DMS153 treated with DMSO at 0.1 percent for 48 hours (cell line): Measurements from ENCODE around the gene TYMS.
"Not testable (repeated sequence)": the region's sequence is repeated elsewhere in the genome, so short reads cannot be mapped to it uniquely, and the experiment has no call there.

Source experiments
- DNase-seq: peaks from one replicate; lab custom pipeline; 2025; ENCODE audit not compliant: unreplicated experiment; lab: John Stamatoyannopoulos, UW

Gene TYMS

DNA sequence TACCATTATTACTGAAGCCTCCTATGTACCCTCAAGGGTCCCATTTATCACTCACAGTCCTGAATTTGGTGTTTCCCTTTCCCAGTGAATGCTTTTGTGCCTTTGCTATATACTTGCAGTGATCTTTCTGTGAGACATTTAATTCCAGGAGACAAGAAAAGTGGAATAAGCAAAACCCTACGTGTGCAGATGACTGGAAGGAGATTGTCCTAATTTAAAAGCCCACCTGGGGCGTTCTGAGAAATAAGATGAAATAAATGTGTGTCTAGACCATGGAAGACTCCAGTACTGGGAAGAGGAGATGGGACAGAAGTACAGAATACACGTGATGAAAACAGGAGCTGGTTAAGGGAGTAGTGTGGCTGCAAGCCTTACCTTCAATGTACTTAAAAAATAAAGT, 19.3 kb downstream of the TYMS start:
- DNase-seq = no peak

DNA sequence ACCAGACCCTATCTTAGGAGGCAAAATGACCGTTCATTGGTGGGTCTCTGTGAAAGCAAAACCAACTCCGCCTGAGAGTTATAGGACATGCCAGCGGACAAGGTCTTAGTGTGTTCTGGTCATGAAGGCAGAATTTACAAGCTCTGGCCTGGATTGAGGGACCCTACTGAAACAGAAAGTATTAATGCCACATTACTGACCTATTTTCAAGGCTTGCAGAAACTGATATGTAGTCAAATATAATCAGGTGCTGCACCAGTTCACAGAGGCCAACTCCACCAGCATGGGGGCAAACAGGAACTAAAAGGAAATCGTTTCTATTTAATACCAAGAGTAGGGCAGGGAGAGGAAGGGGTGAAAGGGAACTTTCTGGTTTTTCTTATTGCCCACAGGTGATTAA, 19.7 kb downstream of the TYMS start:
- DNase-seq = no peak

DNA sequence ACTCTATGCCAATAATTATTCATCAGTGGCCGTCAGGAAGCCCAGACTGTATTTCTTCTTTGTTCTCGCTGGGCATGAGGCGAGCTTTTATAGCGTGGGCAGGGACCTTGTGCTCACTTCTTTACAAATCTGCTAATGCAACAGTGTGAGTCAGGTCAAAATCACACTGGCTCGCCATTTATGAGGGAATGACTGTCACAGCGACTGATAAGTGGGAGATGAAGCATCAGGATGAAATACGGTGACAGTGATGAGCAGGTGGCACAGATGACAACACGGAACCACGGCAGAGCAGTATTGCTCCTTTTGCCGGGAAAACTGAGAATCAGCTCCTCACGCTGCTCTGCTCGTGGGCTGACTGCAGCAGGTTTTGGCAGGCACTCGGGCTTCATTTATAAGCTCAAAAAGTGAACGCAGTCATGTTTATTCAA, 20.5 kb downstream of the TYMS start:
- no peak for DNase-seq

DNA sequence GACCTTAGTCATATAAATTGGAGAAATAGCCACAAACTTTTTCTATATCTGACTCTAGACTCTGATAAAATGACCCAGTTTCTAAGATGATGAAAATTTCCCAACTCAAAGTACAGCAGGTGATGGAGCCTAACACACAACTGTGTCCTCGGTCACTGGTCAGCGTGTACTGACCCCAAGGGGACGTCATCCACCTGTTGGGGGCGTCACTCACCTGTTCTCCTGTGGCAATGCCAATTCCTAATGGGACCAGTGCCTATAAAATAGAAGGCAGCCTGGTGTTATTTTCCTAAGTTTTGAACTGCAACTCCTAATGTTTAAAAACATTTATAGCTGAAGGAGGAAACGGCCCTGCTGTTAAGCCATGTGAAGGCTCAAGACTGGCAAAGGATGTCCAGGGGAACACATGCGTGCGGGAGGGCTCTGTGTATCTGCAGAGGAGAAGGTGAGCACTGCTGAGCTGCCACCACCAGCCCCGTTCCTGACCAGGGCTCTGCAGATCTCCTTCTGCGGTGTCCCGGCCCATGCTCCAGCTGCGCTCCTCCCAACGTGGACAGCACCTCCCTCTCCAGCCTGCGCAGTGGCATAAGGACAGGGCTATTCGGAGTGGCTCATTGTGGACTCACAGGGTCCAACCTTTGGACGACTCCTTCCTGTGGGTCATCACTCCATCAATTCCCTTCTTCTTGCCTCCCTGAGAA, 21.2 kb downstream of the TYMS start:
- DNase-seq = no peak

DNA sequence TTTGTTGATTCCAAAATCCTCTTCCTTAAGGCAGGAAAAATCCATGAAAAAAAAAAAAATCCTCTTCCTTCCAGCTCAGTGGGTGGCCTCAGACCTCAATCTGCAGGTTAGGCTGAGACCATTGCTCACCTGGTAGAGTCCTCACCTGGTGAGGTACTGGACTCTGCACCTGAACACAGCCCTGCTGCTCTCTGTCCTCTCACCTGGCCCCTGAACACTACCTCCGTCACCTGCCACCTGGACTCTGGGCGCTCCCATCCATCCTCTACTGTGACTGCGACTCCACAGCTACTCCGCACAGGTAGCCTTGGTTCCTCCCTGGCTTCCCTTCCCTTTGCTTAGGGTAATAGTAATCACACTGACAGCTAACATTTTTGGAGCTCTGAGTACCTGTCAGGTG, 22.1 kb downstream of the TYMS start:
- no peak for DNase-seq

DNA sequence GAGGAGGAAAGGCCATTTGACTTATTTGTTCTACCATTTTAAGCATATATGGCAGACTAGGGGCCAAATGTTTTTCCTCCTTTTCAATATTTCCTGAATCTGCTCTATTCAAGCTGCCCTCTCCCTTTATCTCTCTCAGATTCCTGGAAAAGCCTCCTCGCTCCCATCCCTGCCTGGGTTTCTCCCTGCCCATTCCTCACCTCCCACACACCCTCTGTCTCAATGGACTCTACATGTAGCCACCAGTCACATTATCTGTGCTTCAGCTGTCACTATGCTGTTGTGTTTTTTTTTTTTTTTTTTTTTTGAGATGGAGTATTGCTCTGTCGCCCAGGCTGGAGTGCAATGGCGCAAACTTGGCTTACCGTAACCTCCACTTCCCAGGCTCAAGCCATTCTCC, 22.9 kb downstream of the TYMS start:
- DNase-seq = no peak

DNA sequence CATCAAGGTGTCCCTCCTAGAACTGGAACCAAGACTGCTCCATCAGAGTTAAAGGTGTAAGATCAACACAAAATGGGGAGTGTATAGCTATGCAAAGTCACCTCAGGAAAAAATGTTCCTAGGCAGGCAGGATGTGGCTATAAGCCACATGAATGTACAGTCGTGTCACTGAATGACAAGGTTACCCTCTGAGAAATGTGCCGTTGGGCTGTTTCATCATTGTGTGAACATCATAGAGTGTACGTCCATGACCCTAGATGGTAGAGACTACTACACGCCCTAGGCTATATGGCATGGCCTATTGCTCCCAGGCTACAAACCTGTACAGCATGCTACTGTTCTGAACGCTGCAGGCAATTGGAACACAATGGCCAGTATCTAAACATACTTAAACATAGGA, 24.5 kb downstream of the TYMS start:
- no peak for DNase-seq

DNA sequence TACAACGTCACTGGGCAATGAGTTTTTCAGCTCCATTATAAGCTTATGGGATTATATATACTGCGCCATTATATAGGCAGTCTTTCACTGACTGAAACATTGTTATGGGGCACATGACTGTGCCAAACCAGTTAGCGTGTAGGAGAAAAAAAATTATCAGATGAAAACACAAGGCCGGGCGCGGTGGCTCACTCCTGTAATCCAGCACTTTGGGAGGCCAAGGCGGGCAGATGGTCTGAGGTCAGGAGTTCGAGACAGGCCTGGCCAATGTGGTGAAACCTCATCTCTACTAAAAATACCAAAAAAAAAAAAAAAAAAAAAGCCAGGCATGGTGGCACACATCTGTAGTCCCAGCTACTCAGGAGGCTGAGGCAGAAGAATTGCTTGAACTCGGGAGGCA, 25.0 kb downstream of the TYMS start:
- not testable (repeated sequence) for DNase-seq

DNA sequence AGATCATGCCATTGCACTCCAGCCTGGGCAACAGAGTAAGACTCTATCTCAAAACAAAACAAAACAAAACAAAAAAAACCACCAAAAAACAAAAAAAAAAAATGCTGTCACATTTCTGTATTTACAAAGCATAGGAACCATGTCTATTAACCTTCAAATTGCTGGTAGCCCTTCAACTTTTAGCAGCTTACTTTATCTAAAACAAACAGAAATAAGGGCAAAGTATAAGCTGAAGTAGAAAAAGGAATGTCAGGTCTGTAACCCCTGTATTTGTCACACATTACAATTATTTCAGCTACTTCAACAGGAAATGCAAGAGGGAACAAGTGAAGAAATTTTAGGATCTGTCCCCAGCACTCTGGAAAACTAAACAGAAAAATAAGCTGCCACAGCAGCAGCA, 25.4 kb downstream of the TYMS start:
- no peak for DNase-seq

DNA sequence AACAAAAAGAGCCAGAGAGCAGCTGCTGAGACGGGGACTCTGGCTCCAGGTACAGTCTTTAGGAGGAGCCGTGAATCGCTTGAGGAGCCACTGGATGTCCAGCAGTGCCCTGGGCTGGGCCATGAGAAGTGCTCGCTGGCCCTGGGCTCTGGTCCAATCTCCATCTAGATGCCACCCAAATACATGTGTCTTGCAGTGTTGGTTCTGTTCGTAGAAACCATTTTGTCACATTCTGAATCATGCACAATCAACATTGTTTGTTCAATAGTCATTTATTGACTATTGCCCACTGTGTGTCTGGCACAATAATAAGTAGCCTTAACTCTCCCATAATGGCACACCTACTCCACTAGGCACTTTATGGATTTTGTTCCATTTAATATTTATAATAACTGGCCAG, 26.1 kb downstream of the TYMS start:
- no peak for DNase-seq

DNA sequence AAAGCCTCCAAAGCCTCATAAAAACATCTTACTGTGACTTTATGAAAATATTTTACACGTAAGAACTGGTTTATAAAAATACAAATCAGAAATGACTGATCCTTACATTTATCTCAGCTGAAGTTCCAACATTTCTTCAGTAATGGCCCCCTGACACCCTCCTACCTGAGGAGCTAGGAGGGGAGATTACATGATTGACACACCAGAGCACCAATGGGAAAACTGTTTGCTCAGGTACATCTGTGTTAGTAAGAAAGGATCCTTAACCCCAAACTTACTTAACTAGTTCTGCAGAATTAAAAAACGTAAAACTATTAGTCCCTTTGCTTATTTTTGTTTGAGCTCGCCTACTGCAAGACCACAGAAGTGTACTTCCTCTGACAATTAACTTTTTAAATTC, 28.0 kb downstream of the TYMS start:
- DNase-seq = no peak

DNA sequence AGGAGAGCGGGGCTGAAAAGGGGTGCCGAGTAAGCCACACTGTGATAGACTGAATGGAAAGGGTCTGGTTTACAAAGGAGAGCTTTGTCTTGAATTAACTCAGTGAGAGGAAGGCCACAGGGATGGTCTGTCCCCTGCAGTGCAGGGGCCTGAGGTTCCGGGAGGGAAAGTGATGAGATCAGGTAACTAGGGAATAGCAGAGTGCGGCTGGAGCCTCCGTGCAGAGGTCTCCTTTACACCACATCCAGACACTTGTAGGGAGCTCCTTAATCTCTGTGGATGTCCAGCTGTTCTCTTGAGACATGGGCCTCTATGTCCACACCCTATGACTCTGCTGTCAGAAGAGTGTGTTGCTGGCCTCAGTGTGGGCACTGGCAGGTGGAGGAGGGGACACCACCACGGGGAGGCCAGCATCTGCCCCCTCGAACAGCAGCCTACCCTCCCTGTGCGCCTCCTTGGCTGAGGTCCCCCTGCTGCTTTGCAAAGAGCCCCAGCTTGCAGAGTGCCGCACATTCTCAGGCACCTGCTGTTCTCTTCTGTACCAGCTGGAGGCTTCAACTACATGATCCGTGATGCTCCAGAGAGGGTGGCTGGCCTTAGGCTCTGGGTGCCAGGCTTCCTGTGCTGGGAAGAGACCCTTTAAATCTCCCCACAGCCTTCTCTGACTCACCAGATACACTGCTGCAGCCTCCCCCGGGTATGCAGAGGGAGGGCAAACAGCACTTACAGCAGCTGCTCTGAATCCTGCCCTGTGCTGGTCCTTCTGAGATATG, 29.1 kb downstream of the TYMS start:
- no peak for DNase-seq

DNA sequence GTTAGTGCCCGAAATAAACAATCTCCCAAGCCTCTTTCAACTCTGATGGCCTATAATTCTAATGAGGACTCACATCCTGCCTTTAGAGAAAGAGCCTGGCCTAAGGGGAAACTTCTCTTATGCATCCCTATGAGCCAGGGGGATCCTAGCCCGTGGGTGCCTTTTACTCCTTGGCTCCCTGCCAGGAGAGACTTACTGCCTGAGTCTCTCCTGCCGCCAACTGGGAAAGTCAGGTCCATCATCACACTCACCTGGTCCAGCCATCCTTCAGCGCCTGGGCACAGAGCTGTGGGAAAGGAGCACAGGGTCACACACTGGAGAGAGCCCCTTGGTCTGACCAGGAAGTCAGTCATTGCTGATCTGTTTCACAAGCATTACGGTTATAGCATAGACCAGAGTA, 30.9 kb downstream of the TYMS start:
- peak; percentile 9 for DNase-seq

DNA sequence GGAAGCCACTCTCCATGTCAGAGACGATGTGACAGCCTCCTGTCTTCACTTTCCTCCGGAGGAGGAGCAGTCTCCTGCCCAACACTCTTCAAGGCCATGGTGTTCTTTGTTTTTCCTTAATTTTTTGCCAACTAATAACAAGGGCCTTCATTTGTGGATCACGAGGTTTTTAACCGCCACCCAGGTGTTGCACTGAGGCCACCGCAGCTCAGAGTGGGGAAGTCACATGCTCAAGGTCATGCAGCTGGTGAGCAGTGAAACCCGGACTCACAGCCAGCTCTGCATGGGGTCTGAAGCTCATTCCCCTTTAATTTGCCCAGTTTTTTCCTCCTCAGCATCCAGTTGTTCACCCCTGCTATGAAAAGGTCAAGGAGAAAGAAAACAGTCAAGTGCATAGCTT, 35.4 kb downstream of the TYMS start:
- no peak for DNase-seq

DNA sequence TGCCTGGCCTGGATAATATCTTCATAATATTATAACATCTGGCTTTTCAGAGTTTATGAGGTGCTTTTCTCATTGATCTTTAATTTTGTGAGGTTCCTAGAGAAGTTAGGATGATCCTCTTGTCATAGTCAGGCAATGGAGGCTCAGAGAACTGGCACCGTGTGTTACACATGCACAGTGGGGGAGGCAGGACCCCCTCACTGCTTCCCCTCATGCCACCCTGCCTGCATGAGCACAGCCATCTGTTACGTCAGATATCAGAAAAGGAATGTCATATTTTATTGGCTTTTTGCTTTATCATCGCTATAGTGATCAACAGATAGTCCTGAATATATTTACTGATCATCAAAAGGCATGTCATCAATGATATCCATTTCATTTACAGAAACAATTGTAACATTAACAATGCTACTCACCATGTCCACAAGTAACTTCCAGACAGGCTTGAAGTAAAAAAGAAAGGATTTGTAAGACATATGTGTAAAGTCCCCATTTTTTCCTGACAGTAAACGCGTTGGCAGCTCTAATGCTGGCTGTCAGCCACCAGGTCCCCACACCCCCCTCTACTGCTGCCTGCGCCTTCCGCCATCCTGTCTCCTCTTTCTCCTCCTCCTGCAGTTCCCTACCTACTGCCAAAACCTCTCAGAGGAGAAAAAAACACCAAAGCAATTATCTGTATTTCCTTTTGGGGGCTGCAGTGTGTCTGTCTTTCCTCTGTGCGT, 36.2 kb downstream of the TYMS start:
- no peak for DNase-seq

DNA sequence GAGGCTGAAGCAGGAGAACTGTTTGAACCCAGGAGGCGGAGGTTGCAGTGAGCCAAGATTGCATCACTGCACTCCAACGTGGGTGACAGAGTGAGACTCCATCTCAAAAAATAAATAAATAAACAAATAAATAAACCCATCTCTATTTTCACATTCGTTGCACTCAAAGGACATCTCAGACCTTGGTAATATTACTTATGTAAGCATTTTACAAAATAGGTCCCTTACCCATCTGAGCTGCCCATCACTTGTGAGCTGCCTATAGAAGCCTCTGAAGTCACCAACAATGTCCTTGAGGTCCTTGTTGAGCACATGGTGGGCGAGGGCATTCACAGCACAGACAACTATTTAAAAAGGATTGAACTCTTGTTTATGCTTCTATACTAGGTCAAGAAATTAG, 39.6 kb downstream of the TYMS start:
- DNase-seq = no peak

DNA sequence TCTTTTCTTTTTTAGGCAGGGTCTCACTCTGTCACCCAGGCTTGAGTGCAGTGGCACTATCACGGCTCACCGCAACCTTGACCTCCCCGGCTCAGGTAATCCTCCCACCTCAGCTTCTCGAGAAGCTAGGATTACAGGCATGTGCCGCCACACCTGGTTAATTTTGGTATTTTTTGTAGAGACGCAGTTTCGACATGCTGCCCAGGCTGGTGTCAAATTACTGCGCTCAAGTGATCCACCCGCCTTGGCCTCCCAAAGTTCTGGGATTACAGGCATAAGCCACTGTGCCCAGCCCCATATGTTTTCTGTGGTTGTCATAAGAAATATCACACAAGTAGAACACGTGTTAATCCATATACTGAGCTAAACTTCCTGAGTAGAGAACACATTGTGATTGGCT, 40.3 kb downstream of the TYMS start:
- DNase-seq = no peak

DNA sequence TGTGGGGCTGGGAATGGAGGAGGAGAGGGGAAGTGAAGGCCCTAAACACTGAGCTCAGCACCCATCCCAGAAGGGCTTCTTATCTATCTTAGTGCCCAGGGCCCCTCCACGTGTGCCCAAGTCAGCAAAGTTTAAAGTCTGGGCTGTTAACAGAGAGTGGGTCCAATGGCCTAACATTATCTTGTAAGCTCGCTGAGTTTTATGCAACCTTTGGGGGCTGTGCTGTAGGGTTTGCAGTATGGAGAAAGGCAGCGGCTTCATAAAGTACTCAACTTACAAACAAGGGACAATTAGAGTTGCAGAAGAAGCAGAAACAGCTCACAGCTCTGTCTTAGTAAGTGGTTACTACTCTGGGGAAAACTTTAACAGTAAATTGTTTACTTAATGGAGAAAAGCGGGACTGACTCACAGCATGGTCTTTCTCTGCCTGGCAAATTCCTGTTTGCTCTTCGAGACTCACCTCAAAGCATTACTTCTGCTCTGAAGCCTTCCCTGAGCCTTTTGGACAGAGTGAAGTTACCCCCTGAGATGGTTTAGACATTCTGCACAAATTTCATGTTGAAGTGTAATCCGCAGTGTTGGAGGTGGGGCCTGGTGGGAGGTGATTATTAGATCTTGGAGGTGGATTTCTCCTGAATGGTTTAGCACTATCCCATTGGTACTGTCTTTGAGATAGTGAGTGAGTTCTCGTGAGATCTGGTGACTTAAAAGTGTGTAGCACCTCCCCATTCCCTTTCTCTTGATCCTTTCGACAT, 45.9 kb downstream of the TYMS start:
- no peak for DNase-seq

DNA sequence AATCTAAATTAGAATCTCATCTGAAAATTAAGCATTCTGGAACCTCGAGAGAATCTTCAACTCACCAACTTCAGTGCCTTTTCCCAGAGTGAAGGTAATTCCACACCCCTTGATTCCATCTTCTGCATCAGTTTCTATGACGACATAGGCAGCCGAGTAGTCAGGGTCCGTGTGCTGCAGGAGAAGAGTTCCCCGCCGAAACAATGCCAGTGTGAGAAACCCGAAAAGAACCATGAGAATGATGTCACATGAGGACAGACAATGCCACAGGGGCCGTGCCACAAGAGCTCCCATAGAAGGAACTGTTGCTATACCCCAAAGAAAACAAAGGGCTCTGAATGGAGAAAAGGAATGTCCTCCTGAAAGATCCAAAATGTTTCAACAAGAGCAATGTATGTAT, 49.0 kb downstream of the TYMS start:
- no peak for DNase-seq

DNA sequence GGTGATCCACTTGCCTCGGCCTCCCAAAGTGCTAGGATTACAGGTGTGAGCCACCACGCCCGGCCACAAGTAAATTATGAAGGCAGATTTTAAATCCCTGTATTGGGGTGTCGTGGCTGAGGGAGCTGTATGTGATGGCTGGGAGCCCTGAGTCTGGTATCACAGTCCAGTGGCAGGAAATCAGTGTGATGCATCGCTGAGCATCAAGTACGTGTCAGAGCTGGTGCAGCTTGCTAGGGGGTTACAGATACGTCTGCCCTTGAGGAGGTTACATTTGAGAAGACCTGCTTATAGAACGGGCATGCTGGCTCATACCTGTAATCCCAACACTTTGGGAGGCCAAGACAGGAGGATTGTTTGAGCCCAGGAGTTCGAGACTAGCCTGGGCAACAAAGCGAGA, 50.6 kb downstream of the TYMS start:
- DNase-seq = no peak

DNA sequence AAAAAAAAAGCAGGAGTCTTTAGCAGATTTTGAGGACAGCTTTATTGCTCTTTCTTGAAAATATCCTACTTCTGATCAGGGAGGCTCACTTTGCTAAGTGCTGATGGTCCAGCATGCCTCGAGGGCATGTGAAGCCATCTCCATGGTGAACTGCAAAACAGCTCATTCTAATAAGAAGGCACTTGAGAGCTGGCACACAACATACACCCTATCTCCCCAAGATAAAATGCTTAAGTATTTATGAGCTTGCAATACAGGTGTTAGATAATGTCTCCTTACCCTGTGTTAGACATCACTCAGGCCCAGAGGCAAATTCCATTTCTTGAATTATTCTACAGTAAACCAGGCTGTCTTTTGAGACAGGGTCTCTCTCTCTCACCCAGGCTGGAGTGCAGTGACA, 52.3 kb downstream of the TYMS start:
- no peak for DNase-seq
